Liver (tissue), 9 donors: ENCODE results near the gene SRXN1. TPM values are rescaled to one million over a fixed set of nuclear protein-coding genes. Genes with fewer than 3 reads are reported as not detected.

ENCODE experiments used
- DNase-seq: peaks from one replicate; pipeline ENCODE4 v3.0.0-alpha.2; 2017; ENCODE audit warnings: low spot score
- H3K27ac ChIP-seq, 2 donors: one replicate each; pipeline ENCODE4 v1.7.0; 2013; ENCODE audit warnings: inconsistent platforms in 2 of 2, low read length in 2 of 2, control low read depth in 1 of 2, low read depth in 1 of 2, mild to moderate bottlenecking in 1 of 2
- H3K27me3 ChIP-seq, 4 donors: one replicate each; pipeline versions ENCODE4 v1.6.1 to v1.7.0; 2013; ENCODE audit warnings: low read length in 3 of 4, inconsistent platforms in 1 of 4, mild to moderate bottlenecking in 1 of 4, moderate library complexity in 1 of 4; ENCODE audit not compliant: control insufficient read depth in 4 of 4, insufficient read depth in 4 of 4
- H3K36me3 ChIP-seq, 4 donors: one replicate each; pipeline versions ENCODE4 v1.6.1 to v1.7.0; 2013; ENCODE audit warnings: low read length in 3 of 4, mild to moderate bottlenecking in 3 of 4, low read depth in 1 of 4, moderate library complexity in 1 of 4; ENCODE audit not compliant: control insufficient read depth in 4 of 4, insufficient read depth in 3 of 4
- H3K4me1 ChIP-seq, 4 donors: one replicate each; pipeline versions ENCODE4 v1.6.1 to v1.7.0; 2013; ENCODE audit warnings: low read length in 3 of 4, mild to moderate bottlenecking in 3 of 4, moderate library complexity in 1 of 4; ENCODE audit not compliant: control insufficient read depth in 4 of 4, insufficient read depth in 4 of 4
- H3K4me3 ChIP-seq, 3 donors: one replicate each; pipeline versions ENCODE4 v1.6.1 to v1.7.0; 2013; ENCODE audit warnings: low read length in 3 of 3, control low read depth in 1 of 3, low read depth in 1 of 3, mild to moderate bottlenecking in 1 of 3
- H3K9ac ChIP-seq, 2 donors: one replicate each; pipeline ENCODE4 v1.7.0; 2013; ENCODE audit warnings: low read length in 2 of 2, mild to moderate bottlenecking in 2 of 2, moderate library complexity in 2 of 2, control low read depth in 1 of 2, low read depth in 1 of 2
- H3K9me3 ChIP-seq, 4 donors: one replicate each; pipeline versions ENCODE4 v1.6.1 to v1.7.0; 2013; ENCODE audit warnings: low read length in 3 of 4; ENCODE audit not compliant: control insufficient read depth in 4 of 4
- EGR1 ChIP-seq, 2 donors: IDR thresholded peaks; 2 replicates each; pipeline ENCODE4 v1.6.1; 2016 to 2018; ENCODE audit warnings: antibody characterized with exemption in 2 of 2, low read depth in 2 of 2
- FOXA1 ChIP-seq: IDR thresholded peaks from 2 replicates; pipeline ENCODE4 v1.6.1; 2016; ENCODE audit warnings: antibody characterized with exemption
- GABPA ChIP-seq, 2 donors: IDR thresholded peaks in 1 of 2; conservative IDR thresholded peaks in 1 of 2; 2 replicates each; pipeline ENCODE4 v1.6.1; 2016; ENCODE audit warnings: antibody characterized with exemption in 2 of 2, mild to moderate bottlenecking in 1 of 2, moderate library complexity in 1 of 2
- HNF4A ChIP-seq, 2 donors: conservative IDR thresholded peaks; 2 replicates each; pipeline ENCODE4 v1.6.1; 2016; ENCODE audit warnings: antibody characterized with exemption in 2 of 2, mild to moderate bottlenecking in 2 of 2
- HNF4G ChIP-seq: IDR thresholded peaks from 2 replicates; pipeline ENCODE4 v1.6.1; 2016; ENCODE audit warnings: antibody characterized with exemption
- NR2F2 ChIP-seq: IDR thresholded peaks from 2 replicates; pipeline ENCODE4 v1.6.1; 2016; ENCODE audit warnings: antibody characterized with exemption
- RAD21 ChIP-seq, 2 donors: IDR thresholded peaks; 2 replicates each; pipeline ENCODE4 v1.6.1; 2016; ENCODE audit warnings: antibody characterized with exemption in 2 of 2, mild to moderate bottlenecking in 2 of 2
- RXRA ChIP-seq, 2 donors: IDR thresholded peaks; 2 replicates each; pipeline ENCODE4 v1.6.1; 2017 to 2018; ENCODE audit warnings: antibody characterized with exemption in 2 of 2, mild to moderate bottlenecking in 1 of 2
- SP1 ChIP-seq: IDR thresholded peaks from 2 replicates; pipeline ENCODE4 v1.6.1; 2018; ENCODE audit warnings: antibody characterized with exemption, mild to moderate bottlenecking
- TAF1 ChIP-seq: conservative IDR thresholded peaks from 2 replicates; pipeline ENCODE4 v1.6.1; 2016; ENCODE audit warnings: antibody characterized with exemption, mild to moderate bottlenecking
- YY1 ChIP-seq: IDR thresholded peaks from 2 replicates; pipeline ENCODE4 v1.6.1; 2016; ENCODE audit warnings: antibody characterized with exemption, mild to moderate bottlenecking
- WGBS: extraction: QIAGEN DNeasy Blood & Tissue Kit; methylation state at CpG from one replicate; pipeline ENCODE4 v1.1.7; 2013; 5-methylcytosine and 5-hydroxymethylcytosine counted together
- polyA plus RNA-seq, 2 donors: library from polyadenylated mRNA; stranded (reverse) in 1 of 2; unstranded in 1 of 2; fragments of 200-250 nt in 1 of 2; fragments of >200 nt in 1 of 2; fragmentation: Nextera tagmentation in 1 of 2; extraction: Ambion mirVana in 1 of 2; gene quantifications; one replicate each; pipeline versions ENCODE4 v1.2.1 to v1.2.3, GENCODE V29; 2013 to 2015
- total RNA-seq, 2 donors: library from RNA; depleted of rRNA; stranded (reverse); fragments of >200 nt; gene quantifications; one replicate each; pipeline ENCODE4 v1.2.3, GENCODE V29; 2014
- TF ChIP-seq, protein P1 (sequence below): IDR thresholded peaks from 2 replicates; pipeline ENCODE4 v1.6.1; 2016; ENCODE audit warnings: antibody characterized with exemption, mild to moderate bottlenecking
- TF ChIP-seq, protein P2 (sequence below): IDR thresholded peaks from 2 replicates; pipeline ENCODE4 v1.6.1; 2016; ENCODE audit warnings: antibody characterized with exemption
- TF ChIP-seq, protein P3 (sequence below): fragments of 150-350 bp; IDR thresholded peaks from 2 replicates; pipeline ENCODE4 v1.5.1; 2017; ENCODE audit warnings: improper control_type of control experiment, low read depth, low read length; ENCODE audit not compliant: missing input control
- donor health status: healthy.
- donor health status: healthy.
- donor health status: healthy.
- donor health status: healthy.
- donor health status: healthy.

SRXN1 gene
- total and polyA plus RNA-seq, 4 donors = 14.3 to 60.2 (median 24.8) TPM

DNA sequence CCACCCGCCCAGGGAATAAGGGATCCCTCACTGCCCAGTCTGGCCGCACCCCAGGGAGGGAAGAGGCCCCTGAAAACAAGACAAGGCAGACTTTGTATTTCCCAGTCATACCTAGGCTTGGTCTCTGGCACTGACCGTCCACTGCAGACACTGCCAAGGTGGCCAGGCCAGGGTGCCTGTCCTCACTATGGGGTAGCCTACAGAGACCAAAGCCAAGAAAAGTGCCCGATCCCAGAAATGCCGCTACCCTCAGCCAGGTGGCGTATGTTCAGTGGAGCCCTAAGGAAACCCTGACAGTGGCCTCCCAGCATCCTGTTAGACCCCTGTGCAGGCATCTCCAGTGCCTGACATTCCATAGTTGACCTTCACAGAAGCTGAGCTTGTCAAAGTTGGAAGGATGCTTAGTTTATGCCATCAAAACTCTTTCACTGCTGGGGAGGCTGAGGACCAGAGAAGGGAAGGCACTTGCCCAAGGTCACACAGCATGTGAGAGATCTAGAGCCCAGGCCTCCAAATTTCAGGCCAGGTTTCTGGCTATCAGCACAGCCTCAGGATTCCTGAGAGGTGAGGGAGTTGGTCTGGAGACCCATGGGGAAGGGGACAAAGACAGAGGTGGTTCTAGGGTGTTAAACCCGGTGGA lies 20.1 kb upstream of the SRXN1 start:
- no peak overlapping the region for H3K27ac ChIP-seq
- no peak for TF ChIP-seq GABPA (IDR thresholded peaks at IDR 0.05 in 1 of 2, conservative IDR thresholded peaks at IDR 0.05 in 1 of 2)
- TF ChIP-seq RXRA (IDR thresholded peaks at IDR 0.05) = no peak
- TF ChIP-seq, protein P1, sequence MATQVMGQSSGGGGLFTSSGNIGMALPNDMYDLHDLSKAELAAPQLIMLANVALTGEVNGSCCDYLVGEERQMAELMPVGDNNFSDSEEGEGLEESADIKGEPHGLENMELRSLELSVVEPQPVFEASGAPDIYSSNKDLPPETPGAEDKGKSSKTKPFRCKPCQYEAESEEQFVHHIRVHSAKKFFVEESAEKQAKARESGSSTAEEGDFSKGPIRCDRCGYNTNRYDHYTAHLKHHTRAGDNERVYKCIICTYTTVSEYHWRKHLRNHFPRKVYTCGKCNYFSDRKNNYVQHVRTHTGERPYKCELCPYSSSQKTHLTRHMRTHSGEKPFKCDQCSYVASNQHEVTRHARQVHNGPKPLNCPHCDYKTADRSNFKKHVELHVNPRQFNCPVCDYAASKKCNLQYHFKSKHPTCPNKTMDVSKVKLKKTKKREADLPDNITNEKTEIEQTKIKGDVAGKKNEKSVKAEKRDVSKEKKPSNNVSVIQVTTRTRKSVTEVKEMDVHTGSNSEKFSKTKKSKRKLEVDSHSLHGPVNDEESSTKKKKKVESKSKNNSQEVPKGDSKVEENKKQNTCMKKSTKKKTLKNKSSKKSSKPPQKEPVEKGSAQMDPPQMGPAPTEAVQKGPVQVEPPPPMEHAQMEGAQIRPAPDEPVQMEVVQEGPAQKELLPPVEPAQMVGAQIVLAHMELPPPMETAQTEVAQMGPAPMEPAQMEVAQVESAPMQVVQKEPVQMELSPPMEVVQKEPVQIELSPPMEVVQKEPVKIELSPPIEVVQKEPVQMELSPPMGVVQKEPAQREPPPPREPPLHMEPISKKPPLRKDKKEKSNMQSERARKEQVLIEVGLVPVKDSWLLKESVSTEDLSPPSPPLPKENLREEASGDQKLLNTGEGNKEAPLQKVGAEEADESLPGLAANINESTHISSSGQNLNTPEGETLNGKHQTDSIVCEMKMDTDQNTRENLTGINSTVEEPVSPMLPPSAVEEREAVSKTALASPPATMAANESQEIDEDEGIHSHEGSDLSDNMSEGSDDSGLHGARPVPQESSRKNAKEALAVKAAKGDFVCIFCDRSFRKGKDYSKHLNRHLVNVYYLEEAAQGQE = no peak
- no peak for TF ChIP-seq SP1
- TF ChIP-seq TAF1 = no peak
- TF ChIP-seq RAD21 (IDR thresholded peaks at IDR 0.05) = peak in 1 of 2 donors; percentile 8
- TF ChIP-seq, protein P2, sequence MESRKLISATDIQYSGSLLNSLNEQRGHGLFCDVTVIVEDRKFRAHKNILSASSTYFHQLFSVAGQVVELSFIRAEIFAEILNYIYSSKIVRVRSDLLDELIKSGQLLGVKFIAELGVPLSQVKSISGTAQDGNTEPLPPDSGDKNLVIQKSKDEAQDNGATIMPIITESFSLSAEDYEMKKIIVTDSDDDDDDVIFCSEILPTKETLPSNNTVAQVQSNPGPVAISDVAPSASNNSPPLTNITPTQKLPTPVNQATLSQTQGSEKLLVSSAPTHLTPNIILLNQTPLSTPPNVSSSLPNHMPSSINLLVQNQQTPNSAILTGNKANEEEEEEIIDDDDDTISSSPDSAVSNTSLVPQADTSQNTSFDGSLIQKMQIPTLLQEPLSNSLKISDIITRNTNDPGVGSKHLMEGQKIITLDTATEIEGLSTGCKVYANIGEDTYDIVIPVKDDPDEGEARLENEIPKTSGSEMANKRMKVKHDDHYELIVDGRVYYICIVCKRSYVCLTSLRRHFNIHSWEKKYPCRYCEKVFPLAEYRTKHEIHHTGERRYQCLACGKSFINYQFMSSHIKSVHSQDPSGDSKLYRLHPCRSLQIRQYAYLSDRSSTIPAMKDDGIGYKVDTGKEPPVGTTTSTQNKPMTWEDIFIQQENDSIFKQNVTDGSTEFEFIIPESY = no peak
- no peak for TF ChIP-seq EGR1 (IDR thresholded peaks at IDR 0.05; ENCODE audit: low read depth in 2 of 2)
- TF ChIP-seq HNF4G = no peak
- TF ChIP-seq, protein P3, sequence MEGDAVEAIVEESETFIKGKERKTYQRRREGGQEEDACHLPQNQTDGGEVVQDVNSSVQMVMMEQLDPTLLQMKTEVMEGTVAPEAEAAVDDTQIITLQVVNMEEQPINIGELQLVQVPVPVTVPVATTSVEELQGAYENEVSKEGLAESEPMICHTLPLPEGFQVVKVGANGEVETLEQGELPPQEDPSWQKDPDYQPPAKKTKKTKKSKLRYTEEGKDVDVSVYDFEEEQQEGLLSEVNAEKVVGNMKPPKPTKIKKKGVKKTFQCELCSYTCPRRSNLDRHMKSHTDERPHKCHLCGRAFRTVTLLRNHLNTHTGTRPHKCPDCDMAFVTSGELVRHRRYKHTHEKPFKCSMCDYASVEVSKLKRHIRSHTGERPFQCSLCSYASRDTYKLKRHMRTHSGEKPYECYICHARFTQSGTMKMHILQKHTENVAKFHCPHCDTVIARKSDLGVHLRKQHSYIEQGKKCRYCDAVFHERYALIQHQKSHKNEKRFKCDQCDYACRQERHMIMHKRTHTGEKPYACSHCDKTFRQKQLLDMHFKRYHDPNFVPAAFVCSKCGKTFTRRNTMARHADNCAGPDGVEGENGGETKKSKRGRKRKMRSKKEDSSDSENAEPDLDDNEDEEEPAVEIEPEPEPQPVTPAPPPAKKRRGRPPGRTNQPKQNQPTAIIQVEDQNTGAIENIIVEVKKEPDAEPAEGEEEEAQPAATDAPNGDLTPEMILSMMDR = peak; percentile 18
- TF ChIP-seq YY1 = no peak
- TF ChIP-seq NR2F2 = no peak
- TF ChIP-seq HNF4A (conservative IDR thresholded peaks at IDR 0.05) = no peak
- TF ChIP-seq FOXA1 = no peak
- 31% methylated on average over 7 of the region's 7 CpGs for WGBS
- H3K27me3 ChIP-seq = peaks cover 0 to 8% (median 3%) of the 10 kb centered on the region in 4 donors
- H3K4me1 ChIP-seq = peaks cover 6 to 16% (median 10%) of the 10 kb centered on the region in 4 donors
- H3K36me3 ChIP-seq = no peaks in the 10 kb centered on the region
- no peaks in the 10 kb centered on the region for H3K9me3 ChIP-seq
- H3K9ac ChIP-seq = no peak overlapping the region
- no peak overlapping the region for H3K4me3 ChIP-seq
- no peak for DNase-seq
